K562 (cell line): ENCODE results near the gene PAQR6. TPM values are rescaled to one million over a fixed set of nuclear protein-coding genes. Genes with fewer than 3 reads are reported as not detected.

Experiments
- BCLAF1 ChIP-seq, 2 experiments: fragments of 450-650 bp in 1 of 2; IDR thresholded peaks; 2 replicates each; pipeline ENCODE4 v1.6.1; 2011 to 2017; ENCODE audit warnings: low read depth in 2 of 2, antibody characterized with exemption in 1 of 2, borderline replicate concordance in 1 of 2, low read length in 1 of 2, mild to moderate bottlenecking in 1 of 2, mixed read lengths in 1 of 2; ENCODE audit not compliant: control insufficient read depth in 1 of 2
- BCOR ChIP-seq: fragments of 450-650 bp; IDR thresholded peaks from 2 replicates; pipeline ENCODE4 v1.6.1; 2016
- BMI1 ChIP-seq: fragments of 150-350 bp; IDR thresholded peaks from 2 replicates; pipeline ENCODE4 v1.6.1; 2014; ENCODE audit warnings: low read length
- ETS1 ChIP-seq: conservative IDR thresholded peaks from 2 replicates; pipeline ENCODE4 v1.6.1; 2011; ENCODE audit warnings: low read depth, mild to moderate bottlenecking, low read length; ENCODE audit not compliant: control insufficient read depth
- NCOA4 ChIP-seq: fragments of 450-650 bp; IDR thresholded peaks from 2 replicates; pipeline ENCODE4 v1.6.1; 2018; ENCODE audit warnings: mild to moderate bottlenecking; ENCODE audit not compliant: partially characterized antibody
- PCBP2 ChIP-seq: fragments of 200-400 bp; formaldehyde crosslinking; IDR thresholded peaks from 2 replicates; pipeline ENCODE4 v1.6.1; 2018; ENCODE audit warnings: low read length, low read depth, mild to moderate bottlenecking, moderate library complexity; ENCODE audit not compliant: poor library complexity, severe bottlenecking
- POLR3G ChIP-seq: IDR thresholded peaks from 2 replicates; pipeline ENCODE4 v1.6.1; 2011; ENCODE audit not compliant: insufficient read length, insufficient replicate concordance; ENCODE audit errors: extremely low read depth
- RERE ChIP-seq: sonication (generic); formaldehyde crosslinking; IDR thresholded peaks from 2 replicates; pipeline ENCODE4 v1.8.0; 2023; ENCODE audit warnings: missing genetic modification reagents, mild to moderate bottlenecking, borderline replicate concordance
- SIN3B ChIP-seq: fragments of 450-650 bp; IDR thresholded peaks from 2 replicates; pipeline ENCODE4 v1.6.1; 2017; ENCODE audit warnings: low read depth, mild to moderate bottlenecking, moderate library complexity
- SMARCA4 ChIP-seq: fragments of 450-650 bp; IDR thresholded peaks from 2 replicates; pipeline ENCODE4 v1.6.1; 2016
- TEAD4 ChIP-seq, 2 experiments: sonication (generic) in 1 of 2; formaldehyde crosslinking in 1 of 2; IDR thresholded peaks; 2 replicates each; pipeline versions ENCODE4 v1.6.1 to v1.8.0; 2012 to 2022; ENCODE audit warnings: borderline replicate concordance in 1 of 2, inconsistent platforms in 1 of 2, low read length in 1 of 2, mild to moderate bottlenecking in 1 of 2, missing genetic modification reagents in 1 of 2
- THRAP3 ChIP-seq: fragments of 450-650 bp; IDR thresholded peaks from 2 replicates; pipeline ENCODE4 v1.6.1; 2016; ENCODE audit warnings: mild to moderate bottlenecking, inconsistent platforms, borderline replicate concordance
- ZBED1 ChIP-seq: IDR thresholded peaks from 2 replicates; pipeline ENCODE4 v1.6.1; 2014
- ZBTB34 ChIP-seq: fragments of 250-450 bp; sonication (Bioruptor Pico); IDR thresholded peaks from 2 replicates; pipeline ENCODE4 v1.8.0; 2021; ENCODE audit warnings: mild to moderate bottlenecking, moderate library complexity
- ZNF140 ChIP-seq: fragments of 250-450 bp; sonication (Bioruptor Pico); IDR thresholded peaks from 2 replicates; pipeline ENCODE4 v1.8.0; 2021; ENCODE audit warnings: moderate library complexity, mild to moderate bottlenecking, inconsistent platforms
- polyA plus RNA-seq, 8 experiments: library from polyadenylated mRNA; depleted of rRNA in 4 of 8; stranded (reverse) in 5 of 8; unstranded in 3 of 8; fragments of >200 nt; fragmentation: Nextera tagmentation in 2 of 8; fragmentation: Illumina TruSeq in 1 of 8; extraction: Ambion mirVana in 2 of 8; extraction: Trizol in 1 of 8; gene quantifications; 2 replicates each; pipeline versions ENCODE4 v1.2.1 to v1.2.3, GENCODE V29; 2011 to 2014; ENCODE audit warnings: inconsistent platforms in 1 of 8, missing spikeins in 1 of 8
- total RNA-seq, 7 experiments: library from RNA; depleted of rRNA in 6 of 7; stranded (reverse); fragments of >200 nt in 6 of 7; fragmentation: Illumina TruSeq in 2 of 7; extraction: Trizol in 2 of 7; gene quantifications; 2 replicates each; pipeline versions ENCODE4 v1.2.1 to v1.2.3, GENCODE V29; 2011 to 2021; ENCODE audit warnings: low replicate concordance in 1 of 7

PAQR6 gene
- total and polyA plus RNA-seq, 9 of the 15 experiments (the other 6 are each of a cell fraction or from before 2014, with no cell fraction given), result 0.07 to 1.8 (median 0.62) TPM

GRCh38 chr1:156281281-156281680 lies 33.4 kb upstream of the PAQR6 start (continued):
- no peak for TF ChIP-seq PCBP2
- TF ChIP-seq RERE, result no peak
- TF ChIP-seq BCLAF1 (IDR thresholded peaks at IDR 0.05; ENCODE audit: borderline replicate concordance in 1 of 2, control insufficient read depth in 1 of 2, low read depth in 2 of 2, low read length in 1 of 2), result no peak
- no peak for TF ChIP-seq BMI1
- no peak for TF ChIP-seq NCOA4
- TF ChIP-seq SMARCA4, result no peak
- no peak for TF ChIP-seq ZBTB34
- no peak for TF ChIP-seq ZBED1
- no peak for TF ChIP-seq BCOR
- TF ChIP-seq POLR3G, result no peak
- peak; percentile 95 for TF ChIP-seq ETS1
- TF ChIP-seq SIN3B, result no peak
- no peak for TF ChIP-seq ZNF140 (CRISPR knock-in tag)
- no peak for TF ChIP-seq TEAD4 (IDR thresholded peaks at IDR 0.05; ENCODE audit: low read length)
- no peak for TF ChIP-seq TEAD4 (CRISPR knock-in tag; IDR thresholded peaks at IDR 0.05; ENCODE audit: borderline replicate concordance)
- no peak for TF ChIP-seq THRAP3
